Endothelial cell of umbilical vein (primary cell): ENCODE data around the gene MS4A10.

Experiments
- CTCF ChIP-seq, 2 donors: IDR thresholded peaks; 1 replicate in 1 of 2; 2 replicates in 1 of 2; pipeline ENCODE4 v1.5.1; 2011; ENCODE audit warnings: low read length in 2 of 2, mild to moderate bottlenecking in 2 of 2, moderate library complexity in 2 of 2, control low read depth in 1 of 2, inconsistent platforms in 1 of 2, low read depth in 1 of 2; ENCODE audit not compliant: insufficient read depth in 1 of 2; ENCODE audit errors: extremely low read depth in 1 of 2
- EZH2 ChIP-seq: IDR thresholded peaks from 2 replicates; pipeline ENCODE4 v1.6.1; 2012; ENCODE audit warnings: borderline replicate concordance, low read depth, mild to moderate bottlenecking, moderate library complexity, low read length, inconsistent platforms; ENCODE audit not compliant: severe bottlenecking
- POLR2A ChIP-seq: IDR thresholded peaks from 2 replicates; pipeline ENCODE4 v1.6.1; 2012; ENCODE audit warnings: low read depth, mild to moderate bottlenecking, control low read depth, low read length

GRCh38 chr11:60842668-60843600 lies 57.8 kb downstream of the MS4A10 start:
- no peak for TF ChIP-seq CTCF (IDR thresholded peaks at IDR 0.05; ENCODE audit: extremely low read depth in 1 of 2, insufficient read depth in 1 of 2, low read depth in 1 of 2, low read length in 2 of 2)
- no peak for TF ChIP-seq EZH2
- peak; percentile 15 for TF ChIP-seq POLR2A
